DND-41 (cell line): ENCODE results near the gene DNM2.

Source experiments
- EZH2 ChIP-seq: IDR thresholded peaks from 3 replicates; pipeline ENCODE4 v1.6.1; 2012; ENCODE audit warnings: borderline replicate concordance, low read depth, mild to moderate bottlenecking, moderate library complexity, low read length, inconsistent platforms; ENCODE audit not compliant: severe bottlenecking
- TF ChIP-seq, protein P1 (sequence below): IDR thresholded peaks from 2 replicates; pipeline ENCODE4 v1.5.1; 2012; ENCODE audit warnings: borderline replicate concordance, low read length, moderate library complexity, mild to moderate bottlenecking; ENCODE audit not compliant: poor library complexity, severe bottlenecking; ENCODE audit errors: extremely low read depth

DNA sequence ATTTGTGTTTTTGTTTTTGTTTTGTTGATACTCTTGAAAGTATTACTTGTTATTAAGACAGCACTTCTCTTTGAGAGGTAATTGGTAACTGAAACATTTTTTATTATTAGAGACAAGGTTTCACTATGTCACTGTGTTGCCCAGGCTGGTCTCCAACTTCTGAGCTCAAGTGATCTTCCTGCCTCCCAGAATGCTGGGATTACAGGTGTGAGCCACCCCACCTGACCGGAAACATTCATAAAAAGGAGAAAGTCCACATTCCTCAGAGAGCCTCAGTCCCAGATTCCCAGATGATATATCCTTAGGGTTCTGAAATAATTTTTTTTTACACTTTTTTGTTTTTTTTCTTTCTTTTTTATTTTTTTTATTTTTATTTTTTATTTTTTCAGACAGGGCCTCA lies 156.1 kb downstream of the DNM2 start:
- TF ChIP-seq, protein P1, sequence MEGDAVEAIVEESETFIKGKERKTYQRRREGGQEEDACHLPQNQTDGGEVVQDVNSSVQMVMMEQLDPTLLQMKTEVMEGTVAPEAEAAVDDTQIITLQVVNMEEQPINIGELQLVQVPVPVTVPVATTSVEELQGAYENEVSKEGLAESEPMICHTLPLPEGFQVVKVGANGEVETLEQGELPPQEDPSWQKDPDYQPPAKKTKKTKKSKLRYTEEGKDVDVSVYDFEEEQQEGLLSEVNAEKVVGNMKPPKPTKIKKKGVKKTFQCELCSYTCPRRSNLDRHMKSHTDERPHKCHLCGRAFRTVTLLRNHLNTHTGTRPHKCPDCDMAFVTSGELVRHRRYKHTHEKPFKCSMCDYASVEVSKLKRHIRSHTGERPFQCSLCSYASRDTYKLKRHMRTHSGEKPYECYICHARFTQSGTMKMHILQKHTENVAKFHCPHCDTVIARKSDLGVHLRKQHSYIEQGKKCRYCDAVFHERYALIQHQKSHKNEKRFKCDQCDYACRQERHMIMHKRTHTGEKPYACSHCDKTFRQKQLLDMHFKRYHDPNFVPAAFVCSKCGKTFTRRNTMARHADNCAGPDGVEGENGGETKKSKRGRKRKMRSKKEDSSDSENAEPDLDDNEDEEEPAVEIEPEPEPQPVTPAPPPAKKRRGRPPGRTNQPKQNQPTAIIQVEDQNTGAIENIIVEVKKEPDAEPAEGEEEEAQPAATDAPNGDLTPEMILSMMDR, result no peak
- TF ChIP-seq EZH2, result no peak
